ENCODE measurements around the gene MT1F.

The MT1F gene

DNA sequence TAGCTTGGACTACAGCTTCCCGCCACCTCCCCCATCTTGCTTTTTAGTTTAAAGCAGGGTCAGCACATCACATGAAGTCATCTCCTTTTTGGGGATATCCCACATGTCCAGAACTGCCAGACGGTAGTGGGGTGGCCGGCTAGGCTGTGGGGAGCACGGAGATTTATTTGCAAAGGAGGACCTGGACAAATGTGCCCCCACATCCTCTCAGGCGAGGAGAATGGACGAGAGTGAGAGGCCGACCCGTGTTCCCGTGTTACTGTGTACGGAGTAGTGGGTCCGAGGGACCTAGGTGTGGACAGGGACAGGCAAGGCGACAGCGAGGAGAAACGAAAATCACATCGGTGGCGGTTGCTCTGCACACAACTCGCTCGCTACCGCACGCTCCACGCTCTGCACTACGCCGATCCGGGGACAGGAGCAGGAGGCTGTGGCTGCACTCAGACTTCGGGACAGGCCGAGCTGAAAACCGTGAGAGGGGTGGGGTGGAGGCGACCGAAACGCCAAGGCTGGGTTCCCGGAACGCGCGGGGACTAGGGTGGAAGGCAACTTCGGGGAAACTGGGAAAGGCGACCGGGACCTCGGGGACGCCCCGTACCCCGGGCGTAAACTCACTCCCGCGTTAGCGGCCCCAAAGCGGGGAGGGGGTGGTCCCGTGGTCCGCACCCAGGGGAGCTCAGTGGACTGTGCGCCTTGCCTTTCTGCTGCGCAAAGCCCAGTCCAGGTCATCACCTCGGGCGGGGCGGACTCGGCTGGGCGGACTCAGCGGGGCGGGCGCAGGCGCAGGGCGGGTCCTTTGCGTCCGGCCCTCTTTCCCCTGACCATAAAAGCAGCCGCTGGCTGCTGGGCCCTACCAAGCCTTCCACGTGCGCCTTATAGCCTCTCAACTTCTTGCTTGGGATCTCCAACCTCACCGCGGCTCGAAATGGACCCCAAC is 19.7 kb upstream of the MT1F start, which contains the start of gene MT1A:
TSS of gene MT1A (plus strand) at position 853 of the 937 bp plus-strand sequence. CDS start at position 926, 73 bp downstream.
- DNase-seq (ENCODE audit: extremely low read depth, low read depth): no peak
- TF ChIP-seq, protein P1, sequence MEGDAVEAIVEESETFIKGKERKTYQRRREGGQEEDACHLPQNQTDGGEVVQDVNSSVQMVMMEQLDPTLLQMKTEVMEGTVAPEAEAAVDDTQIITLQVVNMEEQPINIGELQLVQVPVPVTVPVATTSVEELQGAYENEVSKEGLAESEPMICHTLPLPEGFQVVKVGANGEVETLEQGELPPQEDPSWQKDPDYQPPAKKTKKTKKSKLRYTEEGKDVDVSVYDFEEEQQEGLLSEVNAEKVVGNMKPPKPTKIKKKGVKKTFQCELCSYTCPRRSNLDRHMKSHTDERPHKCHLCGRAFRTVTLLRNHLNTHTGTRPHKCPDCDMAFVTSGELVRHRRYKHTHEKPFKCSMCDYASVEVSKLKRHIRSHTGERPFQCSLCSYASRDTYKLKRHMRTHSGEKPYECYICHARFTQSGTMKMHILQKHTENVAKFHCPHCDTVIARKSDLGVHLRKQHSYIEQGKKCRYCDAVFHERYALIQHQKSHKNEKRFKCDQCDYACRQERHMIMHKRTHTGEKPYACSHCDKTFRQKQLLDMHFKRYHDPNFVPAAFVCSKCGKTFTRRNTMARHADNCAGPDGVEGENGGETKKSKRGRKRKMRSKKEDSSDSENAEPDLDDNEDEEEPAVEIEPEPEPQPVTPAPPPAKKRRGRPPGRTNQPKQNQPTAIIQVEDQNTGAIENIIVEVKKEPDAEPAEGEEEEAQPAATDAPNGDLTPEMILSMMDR (IDR thresholded peaks at IDR 0.05; ENCODE audit: low read depth, low read length, missing control alignments): no peak
- H3K4me3 ChIP-seq (replicated peaks; ENCODE audit: low read depth, low read length): peak within 1 kb of the TSS; percentile 44

DNA sequence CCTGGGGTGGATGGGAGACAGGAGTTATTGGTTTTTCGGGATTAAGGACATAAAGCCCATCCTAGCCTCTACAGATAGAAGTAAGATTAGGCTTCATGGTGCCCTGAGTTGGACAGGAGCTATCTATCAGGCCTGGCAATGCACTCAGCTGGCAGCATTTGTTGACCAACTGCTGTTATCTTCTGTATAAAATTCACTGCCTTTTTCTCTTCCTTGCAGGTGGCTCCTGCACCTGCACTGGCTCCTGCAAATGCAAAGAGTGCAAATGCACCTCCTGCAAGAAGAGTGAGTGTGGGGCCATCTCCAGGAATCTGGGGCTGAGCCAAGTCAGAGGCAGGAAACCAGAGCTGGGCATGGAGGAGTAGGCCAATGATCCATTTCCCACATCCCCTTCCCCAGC is 18.7 kb upstream of the MT1F start:
- no peak for DNase-seq (ENCODE audit: extremely low read depth, low read depth)
- TF ChIP-seq, protein P1 (IDR thresholded peaks at IDR 0.05; ENCODE audit: low read depth, low read length, missing control alignments): no peak

DNA sequence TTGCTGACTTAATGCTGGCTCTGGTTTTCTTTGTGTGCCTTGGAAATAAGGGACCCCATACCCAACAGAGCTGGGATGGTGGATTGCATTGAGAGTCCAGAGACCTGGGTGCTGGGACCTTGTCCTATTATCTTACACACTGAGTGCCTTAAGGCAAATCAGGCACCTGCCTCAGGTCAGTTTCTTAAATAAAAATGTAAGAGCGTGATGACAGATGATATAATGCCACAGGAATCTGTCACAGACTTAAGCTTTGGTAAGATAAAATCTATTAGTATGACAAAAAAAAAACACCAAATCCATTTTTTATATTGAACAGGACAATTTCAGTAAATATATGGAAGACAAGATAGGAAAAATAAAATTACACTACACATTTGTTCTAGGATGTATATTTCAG is 17.7 kb upstream of the MT1F start:
- H3K4me3 ChIP-seq (replicated peaks; ENCODE audit: low read depth, low read length): no peak overlapping the region
- no peak for DNase-seq (ENCODE audit: extremely low read depth, low read depth)
- TF ChIP-seq, protein P1 (IDR thresholded peaks at IDR 0.05; ENCODE audit: low read depth, low read length, missing control alignments): no peak

More for the DNA sequence above, 18.7 kb upstream of the MT1F start:
- H3K4me3 ChIP-seq (replicated peaks; ENCODE audit: low read depth, low read length): no peak overlapping the region

DNA sequence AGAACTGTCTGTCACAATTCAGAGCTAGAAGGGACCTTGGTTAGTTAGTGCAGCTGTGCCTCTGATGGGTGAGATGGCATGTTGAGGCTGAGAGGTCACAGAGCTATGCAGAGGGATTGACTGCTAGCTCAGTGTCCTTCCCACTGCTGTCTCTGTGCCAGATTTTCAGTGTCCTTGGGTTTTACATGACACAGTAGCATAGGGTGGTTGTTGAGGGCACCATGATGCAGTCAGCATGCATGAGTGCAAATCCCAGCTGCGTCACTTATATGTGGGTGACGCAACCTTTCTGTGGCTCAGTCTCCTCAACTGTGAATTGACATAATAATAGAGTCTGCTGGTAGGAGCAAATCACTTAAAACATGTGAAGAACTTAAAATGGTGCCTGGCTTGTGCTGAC is 16.6 kb upstream of the MT1F start:
- no peak overlapping the region for H3K4me3 ChIP-seq (replicated peaks; ENCODE audit: low read depth, low read length)
- TF ChIP-seq, protein P1 (IDR thresholded peaks at IDR 0.05; ENCODE audit: low read depth, low read length, missing control alignments): no peak
- no peak for DNase-seq (ENCODE audit: extremely low read depth, low read depth)

DNA sequence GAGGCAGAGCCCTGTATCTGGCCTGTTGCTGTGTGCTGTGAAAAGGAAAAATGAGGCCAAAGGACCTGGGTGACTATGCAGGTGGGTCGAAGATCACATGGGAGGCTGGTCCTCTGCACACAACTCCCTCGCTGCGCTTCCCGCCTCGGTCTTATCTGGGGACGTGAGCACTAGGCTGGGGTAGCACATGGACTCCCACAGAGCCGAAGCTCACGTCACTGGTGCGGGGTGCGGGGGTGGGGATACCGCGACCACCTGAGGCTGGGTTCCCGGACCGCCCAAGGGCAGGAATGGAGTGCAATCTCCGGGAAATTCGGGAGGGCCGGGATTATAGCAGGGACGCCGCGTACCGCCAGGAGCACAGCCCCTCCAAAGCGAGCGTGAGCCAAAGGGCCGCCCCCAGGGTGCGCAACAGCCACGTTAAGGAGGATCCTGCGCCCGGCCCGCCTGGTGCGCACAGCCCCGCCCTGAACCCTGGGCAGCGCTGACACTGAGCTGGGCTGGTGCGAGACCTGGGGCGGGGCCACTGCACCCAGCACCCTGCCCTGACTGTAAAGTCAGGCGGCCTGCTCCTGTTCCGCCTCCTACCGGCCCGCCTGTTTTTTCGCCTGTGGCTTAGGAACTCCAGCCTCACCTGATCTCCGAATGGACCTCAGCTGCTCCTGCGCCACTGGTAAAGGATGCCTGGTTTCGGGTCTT is 14.5 kb upstream of the MT1F start:
- TF ChIP-seq, protein P1 (IDR thresholded peaks at IDR 0.05; ENCODE audit: low read depth, low read length, missing control alignments): no peak
- H3K4me3 ChIP-seq (replicated peaks; ENCODE audit: low read depth, low read length): no peak overlapping the region
- no peak for DNase-seq (ENCODE audit: extremely low read depth, low read depth)

DNA sequence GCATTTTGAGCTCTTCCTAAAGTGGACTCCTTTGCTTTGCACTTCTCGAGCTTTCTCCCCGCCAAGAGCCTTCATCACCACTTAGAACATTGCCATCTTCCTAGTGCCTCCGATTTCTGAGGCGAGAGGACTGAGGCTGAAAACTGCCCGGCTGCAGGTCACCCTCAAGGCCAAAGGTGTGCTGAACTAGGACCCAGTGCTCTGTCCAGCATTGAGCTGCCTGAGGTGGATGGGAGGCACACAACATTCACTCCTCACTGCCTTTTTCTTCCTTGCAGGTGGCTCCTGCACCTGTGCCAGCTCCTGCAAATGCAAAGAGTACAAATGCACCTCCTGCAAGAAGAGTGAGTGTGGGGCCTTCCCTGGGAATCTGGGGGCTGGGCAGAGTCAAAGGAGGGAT is 13.9 kb upstream of the MT1F start:
- no peak overlapping the region for H3K4me3 ChIP-seq (replicated peaks; ENCODE audit: low read depth, low read length)
- DNase-seq (ENCODE audit: extremely low read depth, low read depth): no peak
- TF ChIP-seq, protein P1 (IDR thresholded peaks at IDR 0.05; ENCODE audit: low read depth, low read length, missing control alignments): no peak
